Thoracic aorta (tissue), 2 donors: ENCODE results near the gene NEDD4. TPM values are rescaled to one million over a fixed set of nuclear protein-coding genes. Genes with fewer than 3 reads are reported as not detected.
A peak's percentile ranks its signal among the peaks of the same experiment; 100 is the strongest.

Experiments
- ATAC-seq: fragments of 150-250 bp; one replicate; pipeline ENCODE4 v1.8.0; 2017; ENCODE audit warnings: low read depth; ENCODE audit not compliant: insufficient number of reproducible peaks, low FRiP score
- DNase-seq: peaks from one replicate; pipeline ENCODE4 v3.0.0-alpha.2; 2020; ENCODE audit warnings: low spot score
- H3K27ac ChIP-seq, 2 donors: fragments of 200-600 bp; sonication (generic); 1 replicate in 1 of 2; 2 replicates in 1 of 2; pipeline ENCODE4 v1.5.1; 2016; ENCODE audit warnings: mild to moderate bottlenecking in 2 of 2, moderate library complexity in 2 of 2
- H3K27me3 ChIP-seq: fragments of 200-600 bp; sonication (generic); replicated peaks from 2 replicates; pipeline ENCODE4 v1.6.0; 2016; ENCODE audit warnings: mild to moderate bottlenecking; ENCODE audit not compliant: insufficient read depth
- H3K36me3 ChIP-seq: fragments of 200-600 bp; sonication (generic); one replicate; pipeline ENCODE4 v1.5.1; 2016
- H3K4me1 ChIP-seq, 2 donors: fragments of 200-600 bp; sonication (generic); 1 replicate in 1 of 2; 2 replicates in 1 of 2; pipeline versions ENCODE4 v1.5.1 to v1.6.0; 2016; ENCODE audit warnings: low read depth in 2 of 2, mild to moderate bottlenecking in 1 of 2; ENCODE audit not compliant: control insufficient read depth in 1 of 2
- H3K4me3 ChIP-seq: fragments of 200-600 bp; sonication (generic); 2 replicates; pipeline ENCODE4 v1.5.1; 2016; ENCODE audit warnings: mild to moderate bottlenecking
- H3K9me3 ChIP-seq: fragments of 200-600 bp; sonication (generic); 2 replicates; pipeline ENCODE4 v1.5.1; 2016
- CTCF ChIP-seq: fragments of 200-600 bp; sonication (generic); IDR thresholded peaks from one replicate; pipeline ENCODE4 v1.5.1; 2019; ENCODE audit warnings: antibody characterized with exemption
- total RNA-seq, 2 donors: library from RNA; depleted of rRNA; stranded (reverse); fragments of >200 nt; gene quantifications; one replicate each; pipeline versions ENCODE4 v1.1.0 to v1.2.3, GENCODE V29; 2016

The NEDD4 gene
- total RNA-seq, 2 donors from 2014 or later: 25.3 to 27.4 TPM

GRCh38 chr15:55835866-55836265 lies 157.5 kb downstream of the NEDD4 start:
- H3K27ac ChIP-seq: no peak overlapping the region
- DNase-seq (no peak), ATAC-seq (no peak)
- no peaks in the 10 kb centered on the region for H3K9me3 ChIP-seq
- H3K36me3 ChIP-seq: no peaks in the 10 kb centered on the region
- peaks cover 0 to 16% of the 10 kb centered on the region in 2 donors for H3K4me1 ChIP-seq
- no peak for TF ChIP-seq CTCF
- no peak overlapping the region for H3K4me3 ChIP-seq
- no peaks in the 10 kb centered on the region for H3K27me3 ChIP-seq

GRCh38 chr15:55834331-55834730 lies 159.1 kb downstream of the NEDD4 start:
- no peak for ATAC-seq
- Histone ChIP-seq H3K9me3 (no peaks in the 10 kb centered on the region), H3K4me3 (no peak overlapping the region), H3K36me3 (no peaks in the 10 kb centered on the region), H3K4me1 (peaks cover 0 to 16% of the 10 kb centered on the region in 2 donors), H3K27ac (peak overlapping the region; percentile 29 to 58), H3K27me3 (no peaks in the 10 kb centered on the region)
- no peak for DNase-seq
- TF ChIP-seq CTCF: no peak

- Histone ChIP-seq H3K36me3 (no peaks in the 10 kb centered on the region), H3K9me3 (no peaks in the 10 kb centered on the region), H3K27me3 (no peaks in the 10 kb centered on the region), H3K4me3 (no peak overlapping the region), H3K4me1 (peaks cover 0 to 15% of the 10 kb centered on the region in 2 donors), H3K27ac (no peak overlapping the region)
- ATAC-seq (no peak), DNase-seq (no peak)
- no peak for TF ChIP-seq CTCF
Observed at GRCh38 chr15:55829826-55830225, 163.6 kb downstream of the NEDD4 start.

- TF ChIP-seq CTCF: no peak
- no peak overlapping the region for H3K27ac ChIP-seq
- no peaks in the 10 kb centered on the region for H3K9me3 ChIP-seq
- DNase-seq (no peak), ATAC-seq (no peak)
- H3K4me3 ChIP-seq: no peak overlapping the region
- H3K27me3 ChIP-seq: no peaks in the 10 kb centered on the region
- H3K36me3 ChIP-seq: no peaks in the 10 kb centered on the region
- H3K4me1 ChIP-seq: peaks cover under 1 to 12% of the 10 kb centered on the region in 2 donors
Observed at GRCh38 chr15:55827955-55828354, 165.5 kb downstream of the NEDD4 start.

GRCh38 chr15:55827204-55827603 lies 166.2 kb downstream of the NEDD4 start:
- H3K4me3 ChIP-seq: no peak overlapping the region
- no peak for ATAC-seq
- H3K27me3 ChIP-seq: no peaks in the 10 kb centered on the region
- no peak overlapping the region for H3K27ac ChIP-seq
- DNase-seq: no peak
- TF ChIP-seq CTCF: no peak
- peaks cover 3 to 14% of the 10 kb centered on the region in 2 donors for H3K4me1 ChIP-seq
- no peaks in the 10 kb centered on the region for H3K9me3 ChIP-seq
- no peaks in the 10 kb centered on the region for H3K36me3 ChIP-seq
